HPDE6-E6E7 (cell line): ENCODE measurements around the gene PLCG1.

ENCODE experiments used
- DNase-seq: peaks from one replicate; pipeline ENCODE4 v3.0.0; 2011; ENCODE audit warnings: missing footprints; ENCODE audit errors: extremely low spot score

The PLCG1 gene

GRCh38 chr20:41214202-41214601 lies 76.9 kb downstream of the PLCG1 start:
- no peak for DNase-seq

DNA sequence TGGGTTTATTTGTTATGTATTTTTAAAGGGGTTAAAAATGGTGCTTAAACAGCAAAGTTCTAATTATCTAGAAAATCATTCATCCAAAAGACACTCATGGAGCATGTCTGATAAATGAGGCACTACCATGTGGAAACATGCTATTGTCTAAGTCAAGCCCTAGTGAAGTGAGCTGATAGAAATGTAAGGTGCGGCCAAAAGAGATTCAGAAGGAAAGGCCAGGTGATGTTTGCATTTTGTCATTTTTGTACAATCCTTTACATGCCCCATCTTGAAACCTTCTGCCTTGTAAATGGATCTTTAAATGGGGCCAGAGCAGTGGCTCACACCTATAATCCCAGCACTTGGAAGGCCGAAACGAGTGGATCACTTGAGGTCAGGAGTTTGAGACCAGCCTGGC lies 77.3 kb downstream of the PLCG1 start:
- DNase-seq, result no peak

- no peak for DNase-seq
These were observed 80.1 kb downstream of the PLCG1 start for GRCh38 chr20:41217422-41217821.

DNA sequence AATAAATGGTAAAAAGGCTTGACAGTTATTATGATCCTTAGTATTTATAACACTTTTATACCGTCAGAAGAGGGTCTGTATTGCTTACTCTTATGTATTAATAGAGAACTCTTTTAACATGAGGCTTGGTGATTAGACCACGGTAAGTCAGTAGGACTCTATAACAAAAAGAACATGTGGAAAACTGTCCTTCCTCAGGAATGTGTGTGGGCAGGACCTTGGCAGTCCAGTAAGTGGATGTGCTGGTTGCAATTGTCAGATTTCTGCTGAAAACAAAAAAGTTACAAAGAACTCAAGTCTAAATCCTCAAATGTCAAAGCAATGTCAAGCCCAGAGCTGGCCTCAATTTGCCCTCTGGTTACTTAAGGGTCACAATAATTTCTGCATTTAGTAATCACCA lies 81.1 kb downstream of the PLCG1 start:
- DNase-seq, result no peak

DNA sequence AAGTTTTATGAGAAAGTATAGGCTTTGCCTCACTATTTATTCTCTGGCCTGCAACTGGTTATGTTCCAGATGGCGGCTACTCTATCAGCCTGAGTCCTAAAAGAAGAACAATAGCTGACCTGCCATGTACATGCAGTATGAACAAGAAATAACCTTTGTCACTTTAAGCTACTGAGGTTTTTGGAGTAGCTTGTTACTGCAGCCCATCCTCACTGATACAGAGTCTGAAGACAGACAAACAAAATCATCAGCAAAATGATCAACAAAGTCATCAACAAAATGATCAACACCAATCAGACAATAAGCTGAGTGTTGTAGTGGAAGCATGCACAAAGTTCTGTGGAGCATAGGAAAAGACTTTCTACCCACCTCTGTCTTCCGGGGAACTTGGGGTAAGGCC lies 82.5 kb downstream of the PLCG1 start:
- no peak for DNase-seq

DNA sequence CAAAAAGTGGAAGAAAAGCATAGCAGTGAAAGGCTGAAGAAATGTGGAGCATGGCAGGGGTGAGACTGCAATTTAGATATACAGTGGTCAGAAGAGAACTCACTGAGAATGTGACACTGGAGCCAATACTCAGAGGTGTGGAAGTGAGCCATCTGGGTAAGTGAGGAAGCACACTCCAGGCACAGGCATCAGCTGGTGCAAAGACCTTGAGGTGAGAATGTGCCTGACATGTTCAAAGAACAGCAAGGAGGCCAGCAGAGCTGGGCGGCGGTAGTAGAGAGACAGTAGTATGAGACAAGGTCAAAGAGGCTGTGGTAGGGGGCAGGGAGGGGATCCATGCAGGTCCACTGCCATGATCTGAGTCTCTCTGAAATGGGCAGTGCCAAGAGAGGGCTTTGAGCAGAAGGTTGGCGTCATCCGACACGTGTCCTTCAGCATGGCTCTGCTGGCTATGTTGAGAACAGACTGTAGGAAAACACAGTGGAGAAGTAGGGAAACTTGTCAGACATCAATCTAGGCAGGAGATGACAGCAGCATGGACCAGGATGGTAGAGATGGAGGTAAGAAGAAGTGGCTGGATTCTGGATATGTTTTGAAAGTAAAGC lies 84.4 kb downstream of the PLCG1 start:
- no peak for DNase-seq

DNA sequence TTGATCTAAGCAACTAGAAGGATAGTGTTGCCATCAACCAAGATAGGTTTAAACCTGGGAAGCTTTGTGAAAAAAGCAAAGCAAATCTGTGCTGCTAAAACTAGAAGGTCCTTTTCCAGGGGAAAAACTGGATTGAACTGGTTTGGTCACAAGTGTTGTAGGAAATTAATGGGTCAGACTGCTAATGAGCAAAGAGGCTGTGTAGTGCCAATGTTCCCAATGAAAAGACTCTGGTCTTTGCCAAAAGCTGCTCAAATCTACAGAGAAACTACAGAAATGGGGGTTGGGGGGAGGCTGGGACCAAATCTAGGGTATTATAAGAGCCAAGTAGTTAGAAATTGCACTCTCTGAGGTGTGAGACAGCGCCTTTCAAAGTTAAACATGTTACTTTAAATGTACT lies 85.0 kb downstream of the PLCG1 start:
- DNase-seq, result no peak

GRCh38 chr20:41222703-41223102 lies 85.4 kb downstream of the PLCG1 start:
- DNase-seq, result no peak

GRCh38 chr20:41223112-41223511 lies 85.8 kb downstream of the PLCG1 start:
- DNase-seq, result no peak

DNA sequence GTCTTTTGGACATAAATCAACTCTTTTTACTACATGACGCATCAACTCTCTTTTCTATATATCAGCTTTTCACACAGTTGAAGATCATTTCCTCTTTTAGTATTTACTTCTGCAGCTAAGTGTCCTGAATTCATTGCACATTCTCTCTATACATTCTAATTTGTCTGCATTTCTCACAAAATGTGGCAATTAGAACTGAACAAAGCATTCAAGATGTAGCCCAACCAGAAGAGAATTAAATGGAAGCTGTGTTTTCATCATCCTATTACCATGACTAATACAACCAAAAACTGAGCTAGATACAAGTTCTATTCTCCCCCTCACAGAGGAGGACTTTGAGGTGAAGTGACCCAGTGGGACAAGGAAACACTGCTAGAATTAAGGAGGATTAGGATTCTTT lies 86.9 kb downstream of the PLCG1 start:
- DNase-seq, result no peak

DNA sequence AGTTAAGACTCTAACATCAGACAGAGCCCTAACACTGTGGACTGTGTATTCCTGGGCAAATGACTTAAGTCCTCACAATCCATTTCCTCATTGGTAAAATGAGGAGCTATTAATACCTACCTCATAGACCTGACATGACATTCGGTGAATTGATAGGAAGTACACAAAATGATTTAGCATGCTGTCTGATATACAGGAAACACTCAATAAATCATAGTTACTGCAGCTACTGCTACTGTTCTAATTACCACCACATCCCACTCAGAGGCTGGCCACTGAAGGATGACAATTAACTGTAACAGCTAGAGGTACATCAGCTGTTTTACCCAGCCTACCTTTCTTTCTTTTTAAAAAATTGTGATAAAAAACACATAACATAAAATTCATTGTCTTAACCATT lies 87.7 kb downstream of the PLCG1 start:
- DNase-seq, result no peak

GRCh38 chr20:41226426-41226825 lies 89.1 kb downstream of the PLCG1 start:
- DNase-seq, result no peak
